Smooth muscle cell (in vitro differentiated cells): ENCODE measurements around the gene CAPZA2. TPM values are rescaled to one million over a fixed set of nuclear protein-coding genes. Genes with fewer than 3 reads are reported as not detected.

Experiments used
- DNase-seq: peaks from one replicate; lab custom pipeline; 2025; ENCODE audit not compliant: unreplicated experiment; lab: John Stamatoyannopoulos, UW
- H2AFZ ChIP-seq: fragments of 200-600 bp; sonication (generic); 2 replicates; pipeline ENCODE4 v1.6.0; 2016; ENCODE audit warnings: antibody characterized with exemption, low read depth, mild to moderate bottlenecking
- H3F3A ChIP-seq: fragments of 200-600 bp; sonication (generic); 2 replicates; pipeline ENCODE4 v1.6.0; 2017; ENCODE audit warnings: antibody characterized with exemption, low read depth
- H3K27ac ChIP-seq: fragments of 200-600 bp; sonication (generic); 2 replicates; pipeline ENCODE4 v1.5.1; 2016; ENCODE audit warnings: low read depth, mild to moderate bottlenecking
- H3K27me3 ChIP-seq: fragments of 200-600 bp; sonication (generic); 2 replicates; pipeline ENCODE4 v1.6.1; 2016; ENCODE audit warnings: low read depth, mild to moderate bottlenecking
- H3K36me3 ChIP-seq: fragments of 200-600 bp; sonication (generic); 2 replicates; pipeline ENCODE4 v1.5.1; 2016; ENCODE audit warnings: low read depth
- H3K4me1 ChIP-seq: fragments of 200-600 bp; sonication (generic); 2 replicates; pipeline ENCODE4 v1.5.1; 2016; ENCODE audit warnings: low read depth
- H3K4me2 ChIP-seq: fragments of 200-600 bp; sonication (generic); 2 replicates; pipeline ENCODE4 v1.6.0; 2016; ENCODE audit warnings: mild to moderate bottlenecking
- H3K4me3 ChIP-seq: fragments of 200-600 bp; sonication (generic); 2 replicates; pipeline ENCODE4 v1.5.1; 2016; ENCODE audit warnings: mild to moderate bottlenecking
- H3K79me2 ChIP-seq: fragments of 200-600 bp; sonication (generic); 2 replicates; pipeline ENCODE4 v1.6.0; 2016; ENCODE audit warnings: low read depth, mild to moderate bottlenecking
- H3K9ac ChIP-seq: fragments of 200-600 bp; sonication (generic); 2 replicates; pipeline ENCODE4 v1.6.0; 2016; ENCODE audit warnings: low read depth
- H3K9me3 ChIP-seq: fragments of 200-600 bp; sonication (generic); replicated peaks from 2 replicates; pipeline ENCODE4 v1.5.1; 2016; ENCODE audit warnings: low read depth
- H4K20me1 ChIP-seq: fragments of 200-600 bp; sonication (generic); 2 replicates; pipeline ENCODE4 v1.6.0; 2016; ENCODE audit warnings: low read depth
- WGBS: methylation state at CpG from one replicate; pipeline ENCODE4 v1.1.7; 2016; ENCODE audit warnings: low lambda C conversion rate; 5-methylcytosine and 5-hydroxymethylcytosine counted together
- polyA plus RNA-seq: library from polyadenylated mRNA; unstranded; fragments of >200 nt; fragmentation: Nextera tagmentation; extraction: Ambion mirVana; gene quantifications from 2 replicates; pipeline ENCODE4 v1.2.1, GENCODE V29; 2016
- total RNA-seq: library from RNA; depleted of rRNA; stranded (reverse); fragments of >200 nt; gene quantifications from 2 replicates; pipeline ENCODE4 v1.2.3, GENCODE V29; 2014
- TF ChIP-seq, protein P1 (sequence below): fragments of 200-600 bp; sonication (generic); IDR thresholded peaks from 2 replicates; pipeline ENCODE4 v1.5.1; 2017; ENCODE audit warnings: borderline replicate concordance, mild to moderate bottlenecking, antibody characterized with exemption; ENCODE audit not compliant: insufficient read depth, poor library complexity, severe bottlenecking

Gene CAPZA2
- total and polyA plus RNA-seq, 2 experiments from 2014 or later: 143 to 161 TPM

DNA sequence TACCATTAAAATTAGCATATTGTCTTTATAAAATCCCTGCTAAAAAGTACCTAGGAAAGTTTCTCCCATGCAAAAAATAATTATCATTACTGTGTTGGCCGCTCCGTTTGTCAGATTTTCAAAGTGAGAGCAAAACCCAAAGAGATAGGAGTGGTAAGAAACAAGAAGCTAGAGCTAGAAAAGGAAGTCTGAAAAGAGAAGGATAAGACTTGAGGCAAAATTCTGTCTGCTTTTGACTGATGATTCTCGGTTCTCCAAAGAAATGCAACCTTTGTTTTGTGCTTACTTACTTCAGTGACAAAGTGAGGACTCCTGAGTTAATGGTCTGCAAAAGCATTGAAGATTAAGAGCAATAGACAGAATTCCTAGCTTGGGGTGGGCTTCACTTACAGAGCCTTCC lies 33.3 kb upstream of the CAPZA2 start:
- TF ChIP-seq, protein P1, sequence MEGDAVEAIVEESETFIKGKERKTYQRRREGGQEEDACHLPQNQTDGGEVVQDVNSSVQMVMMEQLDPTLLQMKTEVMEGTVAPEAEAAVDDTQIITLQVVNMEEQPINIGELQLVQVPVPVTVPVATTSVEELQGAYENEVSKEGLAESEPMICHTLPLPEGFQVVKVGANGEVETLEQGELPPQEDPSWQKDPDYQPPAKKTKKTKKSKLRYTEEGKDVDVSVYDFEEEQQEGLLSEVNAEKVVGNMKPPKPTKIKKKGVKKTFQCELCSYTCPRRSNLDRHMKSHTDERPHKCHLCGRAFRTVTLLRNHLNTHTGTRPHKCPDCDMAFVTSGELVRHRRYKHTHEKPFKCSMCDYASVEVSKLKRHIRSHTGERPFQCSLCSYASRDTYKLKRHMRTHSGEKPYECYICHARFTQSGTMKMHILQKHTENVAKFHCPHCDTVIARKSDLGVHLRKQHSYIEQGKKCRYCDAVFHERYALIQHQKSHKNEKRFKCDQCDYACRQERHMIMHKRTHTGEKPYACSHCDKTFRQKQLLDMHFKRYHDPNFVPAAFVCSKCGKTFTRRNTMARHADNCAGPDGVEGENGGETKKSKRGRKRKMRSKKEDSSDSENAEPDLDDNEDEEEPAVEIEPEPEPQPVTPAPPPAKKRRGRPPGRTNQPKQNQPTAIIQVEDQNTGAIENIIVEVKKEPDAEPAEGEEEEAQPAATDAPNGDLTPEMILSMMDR: no peak
- no peaks in the 10 kb centered on the region for H3K27me3 ChIP-seq
- no peak overlapping the region for H3K9ac ChIP-seq
- no peaks in the 10 kb centered on the region for H4K20me1 ChIP-seq
- H3K27ac ChIP-seq: no peak overlapping the region
- no peak overlapping the region for H3K4me2 ChIP-seq
- no peak overlapping the region for H3K4me3 ChIP-seq
- H2AFZ ChIP-seq: no peak overlapping the region
- no peaks in the 10 kb centered on the region for H3K4me1 ChIP-seq
- H3K9me3 ChIP-seq: no peaks in the 10 kb centered on the region
- no peaks in the 10 kb centered on the region for H3K79me2 ChIP-seq
- no peak for DNase-seq
- WGBS: 87% methylated on average over 3 of the region's 3 CpGs
- no peaks in the 10 kb centered on the region for H3K36me3 ChIP-seq
- no peaks in the 10 kb centered on the region for H3F3A ChIP-seq

DNA sequence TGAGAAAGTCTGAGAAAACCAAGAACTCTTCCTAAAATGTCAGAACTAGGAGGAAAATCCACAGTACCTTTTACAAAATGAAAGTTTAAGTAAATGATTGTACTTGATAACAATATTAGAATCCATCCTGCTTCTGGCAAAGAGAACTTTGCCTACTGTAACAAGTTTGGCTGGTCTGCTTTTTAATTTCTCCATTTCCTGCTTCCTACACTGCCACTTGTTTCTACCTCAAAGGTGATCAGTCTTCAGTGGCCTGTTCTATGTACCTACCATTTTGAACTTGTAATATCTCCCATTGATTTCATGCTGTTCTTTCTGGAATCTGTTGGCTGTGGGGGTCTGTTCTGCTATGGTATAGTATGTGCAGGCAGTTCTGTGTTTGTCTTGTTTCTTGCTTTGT lies 32.9 kb upstream of the CAPZA2 start:
- TF ChIP-seq, protein P1: no peak
- Histone ChIP-seq H3K9me3 (no peaks in the 10 kb centered on the region), H3F3A (no peaks in the 10 kb centered on the region), H3K4me2 (no peak overlapping the region), H3K79me2 (no peaks in the 10 kb centered on the region), H3K4me1 (no peaks in the 10 kb centered on the region), H4K20me1 (no peaks in the 10 kb centered on the region), H3K4me3 (no peak overlapping the region), H3K27ac (no peak overlapping the region), H3K36me3 (no peaks in the 10 kb centered on the region), H2AFZ (no peak overlapping the region), H3K27me3 (no peaks in the 10 kb centered on the region), H3K9ac (no peak overlapping the region)
- DNase-seq: no peak

DNA sequence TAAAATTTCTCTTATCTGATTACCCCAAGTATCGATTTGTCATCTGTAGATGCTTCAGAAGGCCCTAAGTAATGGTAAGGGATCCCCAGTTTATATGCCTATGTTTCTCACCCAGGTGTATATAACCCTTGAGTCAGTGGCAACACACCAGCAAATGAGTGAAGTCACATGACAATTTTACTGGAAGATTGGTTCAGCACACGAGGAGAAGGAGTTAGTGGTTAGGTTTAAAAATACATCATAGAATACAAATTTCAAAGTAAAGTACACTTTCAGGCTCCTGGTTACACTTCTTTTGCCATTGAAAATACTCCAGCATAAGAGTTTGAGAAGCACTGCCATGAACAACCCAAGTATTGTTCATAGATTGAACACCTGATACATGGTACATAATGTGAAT lies 29.7 kb upstream of the CAPZA2 start:
- Histone ChIP-seq H3K4me3 (no peak overlapping the region), H3K79me2 (no peaks in the 10 kb centered on the region), H3K36me3 (no peaks in the 10 kb centered on the region), H3K27me3 (no peaks in the 10 kb centered on the region), H3K4me1 (no peaks in the 10 kb centered on the region), H3K9me3 (no peaks in the 10 kb centered on the region), H4K20me1 (no peaks in the 10 kb centered on the region), H3F3A (no peaks in the 10 kb centered on the region), H3K27ac (no peak overlapping the region), H3K9ac (no peak overlapping the region), H2AFZ (no peak overlapping the region), H3K4me2 (no peak overlapping the region)
- TF ChIP-seq, protein P1: no peak
- DNase-seq: no peak
- WGBS: 71% methylated on average over 2 of the region's 2 CpGs

DNA sequence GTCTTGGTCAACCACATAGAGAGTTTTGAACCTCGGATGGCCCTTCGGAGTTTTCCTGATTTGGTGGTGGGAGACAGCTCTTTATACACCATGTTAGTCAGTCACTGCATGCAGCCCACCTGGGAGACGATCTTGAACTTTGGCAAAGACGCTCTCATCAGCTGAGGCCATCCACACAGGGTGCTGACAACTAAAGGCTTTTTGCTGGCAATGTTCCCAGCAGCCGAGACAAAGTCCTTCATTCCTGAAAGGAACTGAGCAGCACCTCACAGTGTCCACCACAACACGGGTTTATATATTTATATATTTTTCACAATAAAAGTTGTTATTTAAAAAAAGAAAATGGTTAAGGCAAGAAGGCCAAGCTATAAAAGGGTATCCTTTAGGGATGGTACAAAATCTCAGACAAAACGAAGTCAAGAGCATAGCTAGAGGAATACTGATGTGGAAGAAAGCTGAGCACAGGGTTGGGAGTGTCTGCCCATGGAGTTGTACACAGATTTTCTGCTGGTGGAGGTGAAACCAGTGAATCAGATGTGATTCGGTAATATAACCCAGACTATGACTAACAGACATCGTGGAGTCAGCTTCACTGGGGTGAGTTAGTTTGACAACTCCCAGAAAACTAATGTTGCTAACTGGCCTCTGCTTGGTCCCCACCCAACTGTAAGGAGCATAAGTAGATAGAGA lies 27.4 kb upstream of the CAPZA2 start:
- Histone ChIP-seq H3K36me3 (no peaks in the 10 kb centered on the region), H3K27me3 (no peaks in the 10 kb centered on the region), H2AFZ (no peak overlapping the region), H3F3A (no peaks in the 10 kb centered on the region), H3K4me1 (no peaks in the 10 kb centered on the region), H3K9ac (no peak overlapping the region), H4K20me1 (no peaks in the 10 kb centered on the region), H3K9me3 (no peaks in the 10 kb centered on the region), H3K27ac (no peak overlapping the region), H3K79me2 (no peaks in the 10 kb centered on the region), H3K4me3 (no peak overlapping the region), H3K4me2 (no peak overlapping the region)
- WGBS: 85% methylated on average over 9 of the region's 9 CpGs
- TF ChIP-seq, protein P1: no peak
- DNase-seq: no peak
